Measurements from ENCODE around the gene TOPAZ1.

DNA sequence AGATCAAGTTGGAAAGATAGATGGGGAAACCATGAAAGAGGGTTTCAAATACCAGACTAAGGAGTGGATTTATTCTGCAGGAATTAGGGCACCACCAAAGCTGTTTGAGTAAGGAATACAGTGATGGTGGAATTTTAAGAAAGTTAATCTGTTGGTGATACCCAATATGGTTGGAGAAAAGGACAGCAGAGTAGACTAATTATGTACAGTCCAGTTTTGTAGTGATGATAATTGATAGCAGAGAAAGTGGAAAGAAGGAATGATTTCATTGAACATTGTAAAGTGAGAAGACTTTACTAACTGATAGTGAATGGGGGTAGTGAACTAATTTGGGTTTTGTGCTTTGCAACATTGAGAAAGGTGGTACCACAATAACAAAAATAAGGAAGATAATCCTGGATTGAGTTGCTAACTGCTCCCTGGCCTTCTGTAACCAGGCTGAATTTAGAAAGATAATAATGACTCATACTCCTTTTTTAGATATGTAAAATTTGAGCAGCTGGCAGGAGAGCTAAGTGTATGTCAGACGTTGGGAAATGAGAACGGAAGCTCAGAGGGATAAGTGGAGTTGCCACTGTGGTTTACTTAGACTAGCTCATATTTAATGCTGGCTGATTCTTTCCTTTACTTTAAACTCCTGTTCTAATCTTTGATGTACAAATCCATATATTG lies 113.8 kb downstream of the TOPAZ1 start:
- TF ChIP-seq, protein P1, sequence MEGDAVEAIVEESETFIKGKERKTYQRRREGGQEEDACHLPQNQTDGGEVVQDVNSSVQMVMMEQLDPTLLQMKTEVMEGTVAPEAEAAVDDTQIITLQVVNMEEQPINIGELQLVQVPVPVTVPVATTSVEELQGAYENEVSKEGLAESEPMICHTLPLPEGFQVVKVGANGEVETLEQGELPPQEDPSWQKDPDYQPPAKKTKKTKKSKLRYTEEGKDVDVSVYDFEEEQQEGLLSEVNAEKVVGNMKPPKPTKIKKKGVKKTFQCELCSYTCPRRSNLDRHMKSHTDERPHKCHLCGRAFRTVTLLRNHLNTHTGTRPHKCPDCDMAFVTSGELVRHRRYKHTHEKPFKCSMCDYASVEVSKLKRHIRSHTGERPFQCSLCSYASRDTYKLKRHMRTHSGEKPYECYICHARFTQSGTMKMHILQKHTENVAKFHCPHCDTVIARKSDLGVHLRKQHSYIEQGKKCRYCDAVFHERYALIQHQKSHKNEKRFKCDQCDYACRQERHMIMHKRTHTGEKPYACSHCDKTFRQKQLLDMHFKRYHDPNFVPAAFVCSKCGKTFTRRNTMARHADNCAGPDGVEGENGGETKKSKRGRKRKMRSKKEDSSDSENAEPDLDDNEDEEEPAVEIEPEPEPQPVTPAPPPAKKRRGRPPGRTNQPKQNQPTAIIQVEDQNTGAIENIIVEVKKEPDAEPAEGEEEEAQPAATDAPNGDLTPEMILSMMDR (IDR thresholded peaks at IDR 0.05; ENCODE audit: insufficient read depth, low read length, poor library complexity, severe bottlenecking), result no peak
- no peak for TF ChIP-seq EZH2phosphoT487 (conservative IDR thresholded peaks at IDR 0.05; ENCODE audit: low read length)

Measured in SU-DHL-6 (cell line).